ENCODE measurements around the gene HHEX. TPM values are rescaled to one million over a fixed set of nuclear protein-coding genes. Genes with fewer than 3 reads are reported as not detected.

The HHEX gene
- total RNA-seq, 4 donors from 2014 or later: 2.8 to 10.6 (median 5.9) TPM

DNA sequence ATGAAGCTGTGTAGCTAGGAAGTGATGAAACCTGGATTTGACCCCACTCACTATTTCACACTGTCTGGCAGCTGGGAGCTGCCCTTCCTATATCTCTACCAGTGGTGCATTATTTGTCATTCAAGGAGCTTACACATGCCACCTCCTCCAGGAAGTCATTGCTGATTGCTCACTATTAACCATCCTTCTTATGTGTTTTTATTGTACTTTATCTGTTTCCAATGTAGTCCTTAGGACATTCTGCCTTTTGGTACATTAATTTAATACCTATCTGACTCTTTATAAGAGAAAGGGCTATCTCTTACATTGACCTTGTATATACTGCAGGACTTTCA lies 31.0 kb downstream of the HHEX start:
- ATAC-seq: no peak
- Histone ChIP-seq H3K36me3 (no peaks in the 10 kb centered on the region), H3K4me3 (no peak overlapping the region), H3K4me1 (no peaks in the 10 kb centered on the region), H3K27ac (no peak overlapping the region), H3K9me3 (no peaks in the 10 kb centered on the region), H3K27me3 (no peaks in the 10 kb centered on the region)
- TF ChIP-seq POLR2AphosphoS5 (IDR thresholded peaks at IDR 0.05) (no peak), CTCF (IDR thresholded peaks at IDR 0.05) (no peak), POLR2A (IDR thresholded peaks at IDR 0.05) (no peak), EP300 (IDR thresholded peaks at IDR 0.05) (no peak)

DNA sequence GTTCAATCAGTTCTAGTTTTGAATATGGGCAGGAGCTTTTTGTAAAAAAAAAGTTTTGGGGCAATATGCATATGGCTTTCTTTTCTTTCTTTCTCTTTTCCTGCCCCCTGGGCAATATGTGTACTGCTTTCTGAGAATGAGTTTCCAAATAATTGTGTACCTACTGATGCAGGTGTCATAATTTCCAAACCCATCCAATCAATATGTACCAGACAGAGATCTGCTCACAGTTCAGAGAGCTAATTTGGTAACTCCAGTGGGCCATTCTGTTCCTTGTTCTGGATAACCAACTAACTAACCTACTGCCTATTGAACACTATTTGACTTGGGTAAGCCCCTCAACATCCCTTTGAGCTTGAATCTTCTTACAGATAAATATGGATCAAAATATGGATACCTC lies 32.6 kb downstream of the HHEX start:
- Histone ChIP-seq H3K36me3 (no peaks in the 10 kb centered on the region), H3K4me1 (no peaks in the 10 kb centered on the region), H3K27me3 (no peaks in the 10 kb centered on the region), H3K9me3 (no peaks in the 10 kb centered on the region), H3K27ac (no peak overlapping the region), H3K4me3 (no peak overlapping the region)
- TF ChIP-seq POLR2AphosphoS5 (IDR thresholded peaks at IDR 0.05) (no peak), EP300 (IDR thresholded peaks at IDR 0.05) (no peak), CTCF (IDR thresholded peaks at IDR 0.05) (no peak), POLR2A (IDR thresholded peaks at IDR 0.05) (no peak)
- no peak for ATAC-seq

GRCh38 chr10:92727141-92727540 lies 37.4 kb downstream of the HHEX start:
- no peaks in the 10 kb centered on the region for H3K9me3 ChIP-seq
- no peak overlapping the region for H3K4me3 ChIP-seq
- no peak for TF ChIP-seq POLR2AphosphoS5 (IDR thresholded peaks at IDR 0.05)
- no peak for TF ChIP-seq EP300 (IDR thresholded peaks at IDR 0.05)
- no peak for TF ChIP-seq CTCF (IDR thresholded peaks at IDR 0.05)
- no peak for TF ChIP-seq POLR2A (IDR thresholded peaks at IDR 0.05)
- H3K27ac ChIP-seq: no peak overlapping the region
- no peaks in the 10 kb centered on the region for H3K36me3 ChIP-seq
- H3K4me1 ChIP-seq: no peaks in the 10 kb centered on the region
- no peak for ATAC-seq
- no peaks in the 10 kb centered on the region for H3K27me3 ChIP-seq
- 87 to 95% methylated on average over 3 to 4 of the region's 6 CpGs for WGBS, 2 donors (ENCODE audit: low coverage in 1 of 2)

DNA sequence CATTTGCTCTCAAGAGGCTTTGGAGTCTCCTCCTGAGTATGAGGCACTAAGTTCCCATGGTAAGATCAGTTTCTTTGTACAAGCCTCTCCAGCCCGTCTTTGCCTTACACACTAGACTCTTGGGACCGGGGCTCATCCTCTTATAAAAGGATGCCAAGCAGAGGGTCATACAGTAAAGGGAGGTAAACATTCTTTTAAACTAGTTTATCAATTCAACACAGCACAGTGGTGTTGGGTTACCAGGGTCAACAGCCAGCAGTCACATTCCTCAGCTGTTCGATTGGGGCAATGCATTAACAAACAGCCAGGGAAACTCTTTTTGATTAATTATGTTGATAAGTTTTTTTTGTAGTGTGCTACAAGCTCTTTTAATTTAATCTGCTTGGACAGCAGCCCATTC lies 37.8 kb downstream of the HHEX start:
- H3K36me3 ChIP-seq: no peaks in the 10 kb centered on the region
- no peaks in the 10 kb centered on the region for H3K27me3 ChIP-seq
- H3K4me3 ChIP-seq: no peak overlapping the region
- H3K4me1 ChIP-seq: no peaks in the 10 kb centered on the region
- no peaks in the 10 kb centered on the region for H3K9me3 ChIP-seq
- no peak for ATAC-seq
- no peak overlapping the region for H3K27ac ChIP-seq
- 17 to 47% methylated on average over 1 to 3 of the region's 3 CpGs for whole genome bisulfite sequencing, 2 donors (ENCODE audit: low coverage in 1 of 2)
- TF ChIP-seq POLR2AphosphoS5 (IDR thresholded peaks at IDR 0.05) (no peak), CTCF (IDR thresholded peaks at IDR 0.05) (no peak), POLR2A (IDR thresholded peaks at IDR 0.05) (no peak), EP300 (IDR thresholded peaks at IDR 0.05) (no peak)

- Histone ChIP-seq H3K27ac (no peak overlapping the region), H3K4me3 (no peak overlapping the region), H3K27me3 (no peaks in the 10 kb centered on the region), H3K4me1 (no peaks in the 10 kb centered on the region), H3K9me3 (no peaks in the 10 kb centered on the region), H3K36me3 (no peaks in the 10 kb centered on the region)
- no peak for ATAC-seq
- WGBS, 2 donors (ENCODE audit: low coverage in 1 of 2): 72 to 73% methylated on average over 2 of the region's 2 CpGs
- TF ChIP-seq CTCF (IDR thresholded peaks at IDR 0.05) (no peak), POLR2AphosphoS5 (IDR thresholded peaks at IDR 0.05) (no peak), EP300 (IDR thresholded peaks at IDR 0.05) (no peak), POLR2A (IDR thresholded peaks at IDR 0.05) (no peak)
Observed at GRCh38 chr10:92729886-92730285, 40.1 kb downstream of the HHEX start.
